Ishikawa (cell line): ENCODE results near the gene CDK5R1.
A peak's percentile ranks its signal among the peaks of the same experiment; 100 is the strongest.

Experiments used
- CEBPB ChIP-seq: IDR thresholded peaks from 2 replicates; pipeline ENCODE4 v1.6.1; 2012
- CREB1 ChIP-seq: IDR thresholded peaks from 2 replicates; pipeline ENCODE4 v1.6.1; 2012; ENCODE audit warnings: low read depth
- EGR1 ChIP-seq: IDR thresholded peaks from 2 replicates; pipeline ENCODE4 v1.6.1; 2012
- EP300 ChIP-seq: IDR thresholded peaks from 2 replicates; pipeline ENCODE4 v1.6.1; 2012; ENCODE audit warnings: borderline replicate concordance
- FOXM1 ChIP-seq: IDR thresholded peaks from 2 replicates; pipeline ENCODE4 v1.6.1; 2012; ENCODE audit warnings: low read depth, borderline replicate concordance
- NFIC ChIP-seq: IDR thresholded peaks from 2 replicates; pipeline ENCODE4 v1.6.1; 2012
- RAD21 ChIP-seq: IDR thresholded peaks from 2 replicates; pipeline ENCODE4 v1.6.1; 2012; ENCODE audit warnings: low read depth
- REST ChIP-seq: IDR thresholded peaks from 2 replicates; pipeline ENCODE4 v1.6.1; 2012; ENCODE audit warnings: low read depth, mild to moderate bottlenecking
- TAF1 ChIP-seq: IDR thresholded peaks from 2 replicates; pipeline ENCODE4 v1.6.1; 2012; ENCODE audit warnings: low read depth, mild to moderate bottlenecking
- TCF12 ChIP-seq: IDR thresholded peaks from 2 replicates; pipeline ENCODE4 v1.6.1; 2012; ENCODE audit warnings: low read depth
- TEAD4 ChIP-seq: IDR thresholded peaks from 2 replicates; pipeline ENCODE4 v1.6.1; 2012
- USF1 ChIP-seq: IDR thresholded peaks from 2 replicates; pipeline ENCODE4 v1.6.1; 2012
- YY1 ChIP-seq: IDR thresholded peaks from 2 replicates; pipeline ENCODE4 v1.6.1; 2012; ENCODE audit warnings: low read depth
- ZBTB7A ChIP-seq: IDR thresholded peaks from 2 replicates; pipeline ENCODE4 v1.6.1; 2012; ENCODE audit warnings: low read depth
- TF ChIP-seq, protein P1 (sequence below): IDR thresholded peaks from 2 replicates; pipeline ENCODE4 v1.6.1; 2012

The CDK5R1 gene

DNA sequence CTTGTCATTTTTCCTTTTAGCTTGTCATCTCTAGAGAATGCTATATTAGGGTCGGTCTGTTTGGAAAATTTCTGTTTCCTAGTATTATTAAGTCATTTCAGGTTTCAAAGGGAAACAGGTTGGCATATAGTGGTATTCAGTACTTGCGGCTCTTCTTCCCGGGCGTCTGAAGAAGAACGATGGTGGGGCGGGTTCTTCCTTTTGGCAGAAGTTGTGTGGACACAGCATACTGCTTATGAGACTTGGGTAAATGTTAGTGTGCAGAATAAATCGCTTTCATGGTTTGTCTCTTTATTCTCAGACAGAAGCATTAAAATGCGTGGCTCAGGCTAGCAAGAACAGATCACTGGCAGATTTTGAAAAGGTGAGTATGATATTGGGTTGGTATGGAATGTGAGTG lies 9.6 kb upstream of the CDK5R1 start:
- TF ChIP-seq NFIC, result no peak
- no peak for TF ChIP-seq EP300
- TF ChIP-seq CEBPB, result no peak
- TF ChIP-seq ZBTB7A, result no peak
- no peak for TF ChIP-seq REST
- TF ChIP-seq, protein P1, sequence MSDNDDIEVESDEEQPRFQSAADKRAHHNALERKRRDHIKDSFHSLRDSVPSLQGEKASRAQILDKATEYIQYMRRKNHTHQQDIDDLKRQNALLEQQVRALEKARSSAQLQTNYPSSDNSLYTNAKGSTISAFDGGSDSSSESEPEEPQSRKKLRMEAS, result no peak
- TF ChIP-seq TEAD4, result no peak
- TF ChIP-seq EGR1, result no peak

DNA sequence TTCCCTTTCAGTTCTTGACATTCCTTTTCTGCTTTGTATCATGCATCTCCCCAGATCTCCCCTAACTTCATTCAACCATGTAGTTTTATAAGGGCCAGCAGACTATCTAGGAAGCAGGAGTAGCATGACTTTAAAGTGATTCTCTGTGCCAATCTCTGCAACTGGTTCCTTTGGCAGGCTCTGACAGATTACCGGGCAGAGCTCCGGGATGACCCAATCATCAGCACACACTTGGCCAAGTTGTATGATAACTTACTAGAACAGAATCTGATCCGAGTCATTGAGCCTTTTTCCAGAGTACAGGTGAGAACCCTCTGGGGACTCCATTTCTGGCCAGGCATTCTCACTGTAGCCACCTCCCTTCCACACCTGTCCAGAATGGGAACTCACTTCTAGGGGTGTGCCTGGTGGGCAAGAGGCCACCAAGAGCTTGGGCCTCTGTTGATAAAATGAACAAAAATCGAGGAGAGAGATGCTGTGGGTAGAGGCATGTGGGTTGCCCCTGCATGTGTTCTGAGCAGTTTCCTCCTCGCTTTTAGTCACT lies 7.6 kb upstream of the CDK5R1 start:
- TF ChIP-seq USF1, result no peak
- no peak for TF ChIP-seq TCF12
- TF ChIP-seq, protein P1, result no peak

- TF ChIP-seq CEBPB, result no peak
- no peak for TF ChIP-seq FOXM1
- no peak for TF ChIP-seq USF1
- no peak for TF ChIP-seq TAF1
- no peak for TF ChIP-seq ZBTB7A
- no peak for TF ChIP-seq TCF12
- TF ChIP-seq EP300, result no peak
- no peak for TF ChIP-seq CREB1
- TF ChIP-seq YY1, result no peak
- TF ChIP-seq REST, result no peak
- TF ChIP-seq, protein P1, result no peak
- no peak for TF ChIP-seq TEAD4
- TF ChIP-seq EGR1, result no peak
- TF ChIP-seq RAD21, result no peak
- TF ChIP-seq NFIC, result no peak
Observed at GRCh38 chr17:32481193-32481592, 5.6 kb upstream of the CDK5R1 start.

- no peak for TF ChIP-seq EGR1
- TF ChIP-seq ZBTB7A, result no peak
- TF ChIP-seq CREB1, result no peak
- no peak for TF ChIP-seq CEBPB
- TF ChIP-seq NFIC, result no peak
- TF ChIP-seq, protein P1, result no peak
- TF ChIP-seq RAD21, result no peak
Observed at GRCh38 chr17:32482568-32483320, 4.0 kb upstream of the CDK5R1 start.

- TF ChIP-seq TEAD4, result no peak
- TF ChIP-seq CEBPB, result peak; percentile 62
- peak; percentile 66 for TF ChIP-seq RAD21
Observed at GRCh38 chr17:32483451-32484019, 3.3 kb upstream of the CDK5R1 start.

DNA sequence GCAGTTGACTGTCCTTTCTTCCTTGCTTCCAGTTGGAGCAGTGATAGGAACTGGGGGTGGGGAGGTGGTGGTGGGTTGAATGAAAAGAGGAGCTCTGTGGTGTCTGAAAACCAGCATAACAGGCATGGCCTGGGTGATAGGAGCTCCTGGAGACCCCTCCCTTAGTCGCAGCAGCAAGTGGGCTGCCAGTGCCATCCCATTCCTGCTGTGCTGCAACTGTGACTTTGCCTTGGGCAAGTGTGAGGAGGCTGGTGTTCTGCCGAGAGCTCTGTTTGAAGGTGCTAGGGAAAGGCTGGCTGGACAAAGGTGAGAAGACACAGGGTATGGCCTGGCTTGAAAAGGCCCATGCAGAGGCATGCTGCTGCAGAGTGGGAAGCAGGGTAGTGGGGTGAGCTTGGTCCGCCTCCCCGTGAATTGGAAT lies 2.7 kb upstream of the CDK5R1 start:
- TF ChIP-seq EP300 (no peak), TCF12 (no peak), TEAD4 (no peak), REST (no peak), EGR1 (no peak), CREB1 (no peak), ZBTB7A (no peak)
- TF ChIP-seq, protein P1, result no peak
